Naive B cell (primary cell): ENCODE data around the gene VOPP1. TPM values are rescaled to one million over a fixed set of nuclear protein-coding genes. Genes with fewer than 3 reads are reported as not detected.
A peak's percentile ranks its signal among the peaks of the same experiment; 100 is the strongest.
"Not testable (repeated sequence)": the region's sequence is repeated elsewhere in the genome, so short reads cannot be mapped to it uniquely, and the experiment has no call there.

Source experiments
- ATAC-seq, 2 donors: fragments of 150-1000 bp; cut with Tn5 transposase; 2 replicates each; pipeline ENCODE4 v1.10.0; 2021; ENCODE audit warnings: low read depth in 2 of 2, mild to moderate bottlenecking in 2 of 2, moderate library complexity in 2 of 2
- DNase-seq: peaks from one replicate; pipeline ENCODE4 v3.0.0; 2022
- H3K27ac Mint-ChIP-seq, 6 donors: one replicate each; pipeline ENCODE4 v1.8.0; 2020 to 2022; ENCODE audit warnings: mild to moderate bottlenecking in 6 of 6, mixed read lengths in 6 of 6, moderate library complexity in 5 of 6, inconsistent platforms in 2 of 6
- H3K27me3 Mint-ChIP-seq, 3 donors: one replicate each; pipeline ENCODE4 v1.8.0; 2021 to 2022; ENCODE audit warnings: mixed read lengths in 3 of 3, mild to moderate bottlenecking in 1 of 3
- H3K36me3 Mint-ChIP-seq, 2 donors: one replicate each; pipeline ENCODE4 v1.8.0; 2020 to 2022; ENCODE audit warnings: mixed read lengths in 2 of 2, inconsistent platforms in 1 of 2, mild to moderate bottlenecking in 1 of 2
- H3K4me1 Mint-ChIP-seq, 3 donors: one replicate each; pipeline ENCODE4 v1.8.0; 2020 to 2022; ENCODE audit warnings: mixed read lengths in 3 of 3, inconsistent platforms in 1 of 3, mild to moderate bottlenecking in 1 of 3, moderate library complexity in 1 of 3
- H3K4me3 Mint-ChIP-seq, 8 donors: one replicate each; pipeline ENCODE4 v1.8.0; 2020 to 2022; ENCODE audit warnings: mild to moderate bottlenecking in 8 of 8, mixed read lengths in 8 of 8, moderate library complexity in 8 of 8, inconsistent platforms in 2 of 8
- H3K9me3 Mint-ChIP-seq, 7 donors: one replicate each; pipeline ENCODE4 v1.8.0; 2020 to 2022; ENCODE audit warnings: mixed read lengths in 7 of 7, mild to moderate bottlenecking in 5 of 7, inconsistent platforms in 2 of 7, moderate library complexity in 1 of 7
- polyA plus RNA-seq, 6 donors: library from polyadenylated mRNA; unstranded; fragments of 300-500 nt; fragmentation: Illumina TruSeq; gene quantifications; one replicate each; pipeline ENCODE4 v1.2.3, GENCODE V29; 2021; ENCODE audit warnings: low read depth in 6 of 6

VOPP1 gene
- polyA plus RNA-seq, 6 donors from 2014 or later, result 27.5 to 78.6 (median 34.2) TPM

GRCh38 chr7:55592492-55592891 lies 20.2 kb upstream of the VOPP1 start:
- no peaks in the 10 kb centered on the region for H3K9me3 Mint-ChIP-seq
- peaks cover 0 to 33% (median 28%) of the 10 kb centered on the region in 3 donors for H3K27me3 Mint-ChIP-seq
- H3K27ac Mint-ChIP-seq, result peak overlapping the region in 2 of 6 donors; percentile 44 to 53
- peaks cover 6 to 12% (median 9%) of the 10 kb centered on the region in 3 donors for H3K4me1 Mint-ChIP-seq
- DNase-seq (no peak), ATAC-seq (no peak)
- H3K4me3 Mint-ChIP-seq, result no peak overlapping the region
- H3K36me3 Mint-ChIP-seq, result no peaks in the 10 kb centered on the region

- H3K9me3 Mint-ChIP-seq, result no peaks in the 10 kb centered on the region
- no peaks in the 10 kb centered on the region for H3K36me3 Mint-ChIP-seq
- H3K27ac Mint-ChIP-seq, result no peak overlapping the region
- H3K4me1 Mint-ChIP-seq, result peaks cover 6% of the 10 kb centered on the region in 3 donors
- DNase-seq (no peak), ATAC-seq (no peak)
- H3K4me3 Mint-ChIP-seq, result no peak overlapping the region
- peaks cover 0 to 35% (median 28%) of the 10 kb centered on the region in 3 donors for H3K27me3 Mint-ChIP-seq
Measured at GRCh38 chr7:55591282-55591931, 19.1 kb upstream of the VOPP1 start.

GRCh38 chr7:55590517-55591281 lies 18.4 kb upstream of the VOPP1 start:
- peaks cover 0 to 35% (median 28%) of the 10 kb centered on the region in 3 donors for H3K27me3 Mint-ChIP-seq

GRCh38 chr7:55589905-55590304 lies 17.6 kb upstream of the VOPP1 start:
- Mint-ChIP-seq H3K4me1 (peaks cover 6 to 15% (median 6%) of the 10 kb centered on the region in 3 donors), H3K27me3 (peaks cover 0 to 35% (median 28%) of the 10 kb centered on the region in 3 donors), H3K27ac (peak overlapping the region in 1 of 6 donors; percentile 13), H3K9me3 (no peaks in the 10 kb centered on the region), H3K36me3 (no peaks in the 10 kb centered on the region), H3K4me3 (no peak overlapping the region)
- ATAC-seq, result no peak
- DNase-seq, result no peak

More at GRCh38 chr7:55590517-55591281, 18.4 kb upstream of the VOPP1 start:
- no peak for DNase-seq
- no peaks in the 10 kb centered on the region for H3K9me3 Mint-ChIP-seq
- no peak for ATAC-seq
- H3K27ac Mint-ChIP-seq, result peak overlapping the region in 1 of 6 donors; percentile 35
- no peaks in the 10 kb centered on the region for H3K36me3 Mint-ChIP-seq
- peaks cover 6 to 8% (median 6%) of the 10 kb centered on the region in 3 donors for H3K4me1 Mint-ChIP-seq
- H3K4me3 Mint-ChIP-seq, result no peak overlapping the region

GRCh38 chr7:55588976-55589604 lies 16.8 kb upstream of the VOPP1 start:
- Mint-ChIP-seq H3K9me3 (no peaks in the 10 kb centered on the region), H3K4me1 (peaks cover 6 to 15% (median 6%) of the 10 kb centered on the region in 3 donors), H3K36me3 (no peaks in the 10 kb centered on the region), H3K4me3 (no peak overlapping the region), H3K27me3 (peaks cover 0 to 35% (median 28%) of the 10 kb centered on the region in 3 donors), H3K27ac (peak overlapping the region in 4 of 6 donors; percentile 13 to 95 (median 32))
- no peak for ATAC-seq
- no peak for DNase-seq

- Mint-ChIP-seq H3K4me3 (no peak overlapping the region), H3K27ac (no peak overlapping the region), H3K27me3 (peaks cover 0 to 35% (median 28%) of the 10 kb centered on the region in 3 donors), H3K9me3 (no peaks in the 10 kb centered on the region), H3K4me1 (peaks cover 6 to 15% (median 6%) of the 10 kb centered on the region in 3 donors), H3K36me3 (no peaks in the 10 kb centered on the region)
- DNase-seq (no peak), ATAC-seq (no peak)
Measured at GRCh38 chr7:55588379-55588699, 16.0 kb upstream of the VOPP1 start.

- H3K9me3 Mint-ChIP-seq, result peaks cover 0 to under 1% (median 0%) of the 10 kb centered on the region in 7 donors
- H3K36me3 Mint-ChIP-seq, result no peaks in the 10 kb centered on the region
- H3K27me3 Mint-ChIP-seq, result peaks cover 0 to 35% (median 28%) of the 10 kb centered on the region in 3 donors
- peak overlapping the region in 1 of 6 donors; percentile 70 for H3K27ac Mint-ChIP-seq
- peaks cover 6 to 15% (median 6%) of the 10 kb centered on the region in 3 donors for H3K4me1 Mint-ChIP-seq
- DNase-seq (no peak), ATAC-seq (no peak)
- peak overlapping the region in 1 of 8 donors; percentile 3 for H3K4me3 Mint-ChIP-seq
Measured at GRCh38 chr7:55587687-55588378, 15.5 kb upstream of the VOPP1 start.

GRCh38 chr7:55582656-55583055 lies 10.4 kb upstream of the VOPP1 start:
- H3K27me3 Mint-ChIP-seq, result peaks cover 0 to 14% (median 0%) of the 10 kb centered on the region in 3 donors
- not testable (repeated sequence) for H3K27ac Mint-ChIP-seq, DNase-seq, H3K9me3 Mint-ChIP-seq, H3K4me3 Mint-ChIP-seq, H3K4me1 Mint-ChIP-seq, H3K36me3 Mint-ChIP-seq, ATAC-seq

- peaks cover 0 to 8% (median 0%) of the 10 kb centered on the region in 3 donors for H3K27me3 Mint-ChIP-seq
- DNase-seq, result no peak
- H3K4me1 Mint-ChIP-seq, result peaks cover 18% of the 10 kb centered on the region in 3 donors
- ATAC-seq, result no peak
- peak overlapping the region in 1 of 8 donors; percentile 26 for H3K4me3 Mint-ChIP-seq
- H3K36me3 Mint-ChIP-seq, result no peaks in the 10 kb centered on the region
- H3K9me3 Mint-ChIP-seq, result peaks cover 0 to 3% (median 0%) of the 10 kb centered on the region in 7 donors
- no peak overlapping the region for H3K27ac Mint-ChIP-seq
Measured at GRCh38 chr7:55576753-55577152, 4.5 kb upstream of the VOPP1 start.

GRCh38 chr7:55575733-55576132 lies 3.4 kb upstream of the VOPP1 start:
- Mint-ChIP-seq H3K36me3 (no peaks in the 10 kb centered on the region), H3K4me1 (peaks cover 18 to 26% (median 18%) of the 10 kb centered on the region in 3 donors), H3K27me3 (peaks cover 0 to 7% (median 0%) of the 10 kb centered on the region in 3 donors), H3K9me3 (peaks cover 0 to 3% (median 0%) of the 10 kb centered on the region in 7 donors), H3K4me3 (peak overlapping the region in 1 of 8 donors; percentile 26), H3K27ac (peak overlapping the region in 1 of 6 donors; percentile 49)
- no peak for DNase-seq
- no peak for ATAC-seq

- peaks cover 22 to 32% (median 25%) of the 10 kb centered on the region in 3 donors for H3K4me1 Mint-ChIP-seq
Measured at GRCh38 chr7:55575098-55575497, 2.8 kb upstream of the VOPP1 start.

GRCh38 chr7:55574051-55574717 lies 1.9 kb upstream of the VOPP1 start:
- Mint-ChIP-seq H3K27me3 (no peaks in the 10 kb centered on the region), H3K27ac (peak overlapping the region in 4 of 6 donors; percentile 21 to 85 (median 78)), H3K9me3 (peaks cover 0 to 3% (median 0%) of the 10 kb centered on the region in 7 donors), H3K4me1 (peaks cover 31 to 41% (median 34%) of the 10 kb centered on the region in 3 donors), H3K4me3 (peak overlapping the region in 7 of 8 donors; percentile 35 to 98 (median 82)), H3K36me3 (no peaks in the 10 kb centered on the region)
- ATAC-seq (no peak), DNase-seq (no peak)

More at GRCh38 chr7:55575098-55575497, 2.8 kb upstream of the VOPP1 start:
- H3K36me3 Mint-ChIP-seq, result no peaks in the 10 kb centered on the region
- ATAC-seq (no peak), DNase-seq (no peak)
- H3K9me3 Mint-ChIP-seq, result peaks cover 0 to 3% (median 0%) of the 10 kb centered on the region in 7 donors
- H3K27ac Mint-ChIP-seq, result peak overlapping the region in 2 of 6 donors; percentile 49 to 78
- H3K27me3 Mint-ChIP-seq, result peaks cover 0 to 5% (median 0%) of the 10 kb centered on the region in 3 donors
- H3K4me3 Mint-ChIP-seq, result peak overlapping the region in 1 of 8 donors; percentile 98
